ENCODE measurements around the gene DHRS9. TPM values are rescaled to one million over a fixed set of nuclear protein-coding genes. Genes with fewer than 3 reads are reported as not detected.

DHRS9 gene
- total RNA-seq, 2 experiments from 2014 or later: not detected

- Histone ChIP-seq H3K27me3 (ENCODE audit: control insufficient read depth in 1 of 2, insufficient read depth in 2 of 2, low read length in 2 of 2) (no peaks in the 10 kb centered on the region), H3K27ac (ENCODE audit: low read depth in 1 of 2, low read length in 2 of 2) (no peak overlapping the region), H3K36me3 (ENCODE audit: insufficient read depth, low read length) (no peaks in the 10 kb centered on the region), H3K4me1 (ENCODE audit: insufficient read depth, low read length) (peaks cover 2% of the 10 kb centered on the region), H3K9me3 (ENCODE audit: control insufficient read depth in 1 of 2, insufficient read depth in 1 of 2, low read length in 2 of 2) (no peaks in the 10 kb centered on the region), H3K4me3 (ENCODE audit: low read length) (no peak overlapping the region)
- Mint-ChIP-seq H3K4me3 (no peak overlapping the region), H3K36me3 (ENCODE audit: low read depth) (no peaks in the 10 kb centered on the region), H3K27me3 (no peaks in the 10 kb centered on the region), H3K4me1 (ENCODE audit: low read depth) (peaks cover 11% of the 10 kb centered on the region), H3K27ac (no peak overlapping the region), H3K9me3 (no peaks in the 10 kb centered on the region)
- ATAC-seq (ENCODE audit: poor library complexity): no peak
- intact Hi-C loops (cut with DNase I, micrococcal nuclease): no loop called here
- ChIA-PET POLR2A (no interaction called here), CTCF (no interaction called here)
- no peak for TF ChIP-seq CTCF (IDR thresholded peaks at IDR 0.05)
- no peak for DNase-seq
These were observed 42.1 kb upstream of the DHRS9 start for GRCh38 chr2:169027234-169027633.

GRCh38 chr2:169029341-169029740 is 40.0 kb upstream of the DHRS9 start:
- ChIA-PET POLR2A (no interaction called here), CTCF (interaction anchor here (0.7 kb wide), 1 partner anchor 42 kb away, joined by 3 read pairs; no protein-coding TSS in a partner anchor)
- intact Hi-C loops (cut with DNase I, micrococcal nuclease): no loop called here
- peaks cover 6% of the 10 kb centered on the region for H3K9me3 Mint-ChIP-seq
- peaks cover 5% of the 10 kb centered on the region for H3K4me1 ChIP-seq (ENCODE audit: insufficient read depth, low read length)
- no peak for TF ChIP-seq CTCF (IDR thresholded peaks at IDR 0.05)
- H3K27ac ChIP-seq (ENCODE audit: low read depth in 1 of 2, low read length in 2 of 2): no peak overlapping the region
- H3K27me3 Mint-ChIP-seq: no peaks in the 10 kb centered on the region
- no peaks in the 10 kb centered on the region for H3K27me3 ChIP-seq (ENCODE audit: control insufficient read depth in 1 of 2, insufficient read depth in 2 of 2, low read length in 2 of 2)
- no peaks in the 10 kb centered on the region for H3K9me3 ChIP-seq (ENCODE audit: control insufficient read depth in 1 of 2, insufficient read depth in 1 of 2, low read length in 2 of 2)
- no peak for DNase-seq
- ATAC-seq (ENCODE audit: poor library complexity): no peak
- no peaks in the 10 kb centered on the region for H3K36me3 ChIP-seq (ENCODE audit: insufficient read depth, low read length)
- no peak overlapping the region for H3K27ac Mint-ChIP-seq
- peaks cover 11% of the 10 kb centered on the region for H3K4me1 Mint-ChIP-seq (ENCODE audit: low read depth)
- H3K4me3 Mint-ChIP-seq: no peak overlapping the region
- no peak overlapping the region for H3K4me3 ChIP-seq (ENCODE audit: low read length)
- H3K36me3 Mint-ChIP-seq (ENCODE audit: low read depth): no peaks in the 10 kb centered on the region

DNA sequence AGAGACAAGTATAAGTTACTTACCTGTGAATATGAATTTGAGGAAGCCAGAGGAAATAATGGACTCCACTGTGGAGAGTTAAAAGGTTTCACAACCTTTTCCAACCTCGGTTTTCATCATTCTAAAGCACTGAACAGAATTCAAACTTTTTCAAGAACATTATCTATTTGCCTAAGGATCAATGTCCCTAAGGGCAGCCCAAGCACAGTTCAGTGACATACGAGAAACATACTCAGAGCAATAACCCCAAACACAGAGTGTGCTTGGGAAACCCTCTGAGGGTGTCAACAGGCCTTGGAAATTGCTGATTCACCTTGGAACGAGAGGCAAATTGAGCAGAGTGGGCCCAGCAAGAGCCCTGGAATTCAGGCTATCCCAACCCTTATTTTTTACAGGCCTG is 38.2 kb upstream of the DHRS9 start, which contains the start of gene ABCB11:
ABCB11 (minus strand) TSS at position 123 of the 400 bp plus-strand sequence. CDS start 13,199 bp downstream, outside the sequence.
- H3K27me3 ChIP-seq (ENCODE audit: control insufficient read depth in 1 of 2, insufficient read depth in 2 of 2, low read length in 2 of 2): no peaks in the 10 kb centered on the region
- no peak for TF ChIP-seq CTCF (IDR thresholded peaks at IDR 0.05)
- POLR2A ChIA-PET: interaction anchor here (0.6 kb wide), 1 partner anchor 791 kb away, joined by 3 read pairs; no protein-coding TSS in a partner anchor

More for the DNA sequence above, 38.2 kb upstream of the DHRS9 start, which contains the start of gene ABCB11:
- Mint-ChIP-seq H3K9me3 (peaks cover 6% of the 10 kb centered on the region), H3K4me1 (ENCODE audit: low read depth) (no peaks in the 10 kb centered on the region), H3K27me3 (no peaks in the 10 kb centered on the region), H3K27ac (no peak within 1 kb of the TSS), H3K36me3 (ENCODE audit: low read depth) (no peaks in the 10 kb centered on the region), H3K4me3 (no peak within 1 kb of the TSS)
- intact Hi-C loops (cut with DNase I, micrococcal nuclease): no loop called here
- ATAC-seq (ENCODE audit: poor library complexity): no peak
- Histone ChIP-seq H3K4me1 (ENCODE audit: insufficient read depth, low read length) (peaks cover 9% of the 10 kb centered on the region), H3K36me3 (ENCODE audit: insufficient read depth, low read length) (no peaks in the 10 kb centered on the region), H3K27ac (ENCODE audit: low read depth in 1 of 2, low read length in 2 of 2) (no peak within 1 kb of the TSS), H3K9me3 (ENCODE audit: control insufficient read depth in 1 of 2, insufficient read depth in 1 of 2, low read length in 2 of 2) (no peaks in the 10 kb centered on the region), H3K4me3 (ENCODE audit: low read length) (no peak within 1 kb of the TSS)
- no peak for DNase-seq
- CTCF ChIA-PET: no interaction called here

All from CD4-positive, alpha-beta T cell (primary cell).